LHCN-M2 (cell line): ENCODE results near the gene TEX264. TPM values are rescaled to one million over a fixed set of nuclear protein-coding genes. Genes with fewer than 3 reads are reported as not detected.

Source experiments
- DNase-seq: peaks from one replicate; pipeline ENCODE4 v3.0.0-alpha.2; 2012; ENCODE audit warnings: low read depth
- total RNA-seq: library from RNA; depleted of rRNA; stranded (reverse); fragments of >200 nt; gene quantifications from 2 replicates; pipeline ENCODE4 v1.2.3, GENCODE V29; 2014; rRNA removed

Gene TEX264
- total RNA-seq, 1 experiment from 2014 or later = 79.6 TPM

GRCh38 chr3:51748327-51748726 is 77.3 kb downstream of the TEX264 start:
- peak; percentile 1 for DNase-seq

GRCh38 chr3:51750878-51751277 is 79.8 kb downstream of the TEX264 start:
- no peak for DNase-seq

DNA sequence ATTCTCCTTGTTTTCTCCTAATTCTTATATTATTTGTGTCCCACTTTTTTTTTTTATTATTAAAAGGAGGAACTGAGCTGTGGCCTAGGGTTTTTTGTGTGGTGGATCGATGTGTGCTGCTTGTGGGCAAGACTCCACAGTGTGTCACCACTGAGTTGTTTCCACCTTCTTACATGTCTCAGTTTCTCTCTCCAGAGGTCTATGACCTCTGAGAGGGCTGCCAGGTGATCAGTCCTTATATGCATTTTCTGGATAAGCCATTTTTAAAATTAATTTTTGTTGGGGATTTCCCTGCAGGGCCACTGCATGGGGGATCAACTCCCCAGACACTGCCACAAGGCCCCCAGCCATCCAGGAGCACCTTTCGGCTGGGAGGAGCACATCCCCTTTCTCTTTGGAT is 80.2 kb downstream of the TEX264 start:
- DNase-seq = no peak

Other genes with a start within 250 kb of the TEX264 start
- gene DCAF1, start 171.2 kb upstream of the TEX264 start, total RNA-seq = 11.7 and 15.8 TPM in 2 replicates
- 11.5 and 13.5 TPM in 2 replicates for gene RAD54L2, start 132.5 kb upstream of the TEX264 start, total RNA-seq
- 0.06 TPM in 1 of 2 replicates, not detected in the other for gene GRM2, start 35.8 kb downstream of the TEX264 start, total RNA-seq
- not detected in 2 replicates for gene IQCF6, start 108.0 kb downstream of the TEX264 start, total RNA-seq
- gene IQCF2, start 190.4 kb downstream of the TEX264 start, total RNA-seq = not detected in 2 replicates
- not detected in 2 replicates for gene IQCF5, start 204.3 kb downstream of the TEX264 start, total RNA-seq
- not detected in 2 replicates for gene IQCF1, start 232.1 kb downstream of the TEX264 start, total RNA-seq